NCI-H345 treated with DMSO at 0.1 percent for 48 hours (cell line): ENCODE measurements around the gene SERPINB3.
"Not testable (repeated sequence)": the region's sequence is repeated elsewhere in the genome, so short reads cannot be mapped to it uniquely, and the experiment has no call there.

Experiments
- DNase-seq: peaks from one replicate; lab custom pipeline; 2025; ENCODE audit not compliant: unreplicated experiment; lab: John Stamatoyannopoulos, UW

SERPINB3 gene

GRCh38 chr18:63661750-63662149 is at the start of gene SERPINB3:
Gene SERPINB3 (minus strand): TSS chr18:63661893. CDS start chr18:63661216, 677 bp downstream.
- DNase-seq = not testable (repeated sequence)

GRCh38 chr18:63708650-63709049 is 47.0 kb upstream of the SERPINB3 start:
- DNase-seq = no peak

GRCh38 chr18:63707816-63708215 is 46.1 kb upstream of the SERPINB3 start:
- no peak for DNase-seq

GRCh38 chr18:63705401-63705800 is 43.7 kb upstream of the SERPINB3 start:
- DNase-seq = no peak

GRCh38 chr18:63702660-63703059 is 41.0 kb upstream of the SERPINB3 start, which contains the start of gene SERPINB11:
Gene SERPINB11 (plus strand): TSS chr18:63702960. CDS start chr18:63710194, 7,234 bp downstream.
- no peak for DNase-seq

- DNase-seq = no peak
Measured at GRCh38 chr18:63701952-63702351, 40.3 kb upstream of the SERPINB3 start.

GRCh38 chr18:63700501-63700900 is 38.8 kb upstream of the SERPINB3 start:
- DNase-seq = no peak

GRCh38 chr18:63697097-63697660 is 35.5 kb upstream of the SERPINB3 start:
- no peak for DNase-seq

- no peak for DNase-seq
Measured at GRCh38 chr18:63689064-63689463, 27.4 kb upstream of the SERPINB3 start.

GRCh38 chr18:63686871-63687270 is 25.2 kb upstream of the SERPINB3 start:
- DNase-seq = no peak

GRCh38 chr18:63684718-63685117 is 23.0 kb upstream of the SERPINB3 start:
- DNase-seq = no peak

GRCh38 chr18:63683890-63684289 is 22.2 kb upstream of the SERPINB3 start:
- no peak for DNase-seq

GRCh38 chr18:63683152-63683551 is 21.5 kb upstream of the SERPINB3 start:
- DNase-seq = no peak

GRCh38 chr18:63681449-63682340 is 20.0 kb upstream of the SERPINB3 start:
- DNase-seq = peak; percentile 12

GRCh38 chr18:63679820-63680606 is 18.3 kb upstream of the SERPINB3 start:
- no peak for DNase-seq

GRCh38 chr18:63677500-63678225 is 16.0 kb upstream of the SERPINB3 start:
- no peak for DNase-seq

- no peak for DNase-seq
Measured at GRCh38 chr18:63676526-63677323, 15.0 kb upstream of the SERPINB3 start.

GRCh38 chr18:63664571-63664970 is 2.9 kb upstream of the SERPINB3 start:
- DNase-seq = no peak

- DNase-seq = not testable (repeated sequence)
Measured at GRCh38 chr18:63658920-63659319, 2.8 kb downstream of the SERPINB3 start.

- DNase-seq = not testable (repeated sequence)
Measured at GRCh38 chr18:63650271-63650670, 11.4 kb downstream of the SERPINB3 start.
